NCI-H748 treated with DMSO at 0.1 percent for 48 hours (cell line): ENCODE results near the gene FAM184B.

Experiments used
- DNase-seq: peaks from one replicate; lab custom pipeline; 2025; lab: John Stamatoyannopoulos, UW

The FAM184B gene

DNA sequence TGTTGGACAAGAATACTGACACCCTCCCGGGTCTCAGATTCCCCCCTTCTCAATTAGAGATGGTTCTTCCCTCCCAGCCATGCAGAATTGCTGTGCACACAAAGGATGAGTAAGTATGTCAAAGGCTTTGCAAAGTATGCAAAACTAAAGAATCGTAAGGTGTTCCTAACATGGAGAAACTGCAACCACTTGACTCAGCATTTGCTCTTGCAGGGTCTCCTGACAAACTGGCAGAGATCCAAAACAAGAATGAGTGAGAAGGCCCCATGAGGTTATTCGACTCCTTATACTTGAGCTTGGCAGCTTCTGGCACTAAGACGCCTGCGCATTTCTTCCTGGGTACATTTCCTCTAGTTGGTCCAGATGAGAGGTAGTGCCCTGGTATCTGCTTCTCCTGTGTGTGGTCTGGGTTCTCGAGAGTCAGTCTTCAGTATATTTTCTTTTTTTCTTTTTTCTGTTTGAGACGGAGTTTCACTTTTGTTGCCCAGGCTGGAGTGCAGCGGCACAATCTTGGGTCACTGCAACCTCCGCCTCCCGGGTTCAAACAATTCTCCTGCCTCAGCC, 8.2 kb downstream of the FAM184B start:
- DNase-seq: no peak

DNA sequence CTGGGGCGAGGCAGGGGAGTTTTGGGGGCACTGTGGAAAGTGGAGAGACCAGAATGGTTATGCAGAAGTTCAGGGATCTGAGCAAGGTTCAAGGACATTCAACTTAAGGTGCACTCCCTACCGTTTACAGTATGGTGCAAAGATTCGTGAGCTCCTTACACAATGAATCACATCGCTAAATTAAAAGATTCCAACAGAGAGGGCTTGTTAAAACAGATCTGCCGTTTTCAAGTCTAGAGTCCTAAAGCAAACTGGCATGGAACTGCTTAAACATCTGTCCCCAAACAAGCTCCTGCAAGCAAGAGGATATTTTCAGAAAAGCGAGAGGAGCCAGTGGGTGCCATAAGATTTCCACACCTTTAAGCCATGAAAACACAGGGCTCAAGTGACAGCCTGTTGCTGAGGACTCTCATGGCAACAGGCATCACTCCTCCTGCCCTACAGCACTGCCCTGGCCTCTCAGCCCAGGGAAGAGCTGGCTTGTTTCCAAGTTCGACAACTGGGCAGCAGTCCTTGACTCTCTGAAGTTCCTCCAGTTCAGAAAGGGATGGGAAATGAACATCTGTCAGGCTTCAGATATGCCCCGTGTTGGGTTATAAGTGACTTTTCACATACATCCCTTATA, 10.0 kb downstream of the FAM184B start:
- no peak for DNase-seq

DNA sequence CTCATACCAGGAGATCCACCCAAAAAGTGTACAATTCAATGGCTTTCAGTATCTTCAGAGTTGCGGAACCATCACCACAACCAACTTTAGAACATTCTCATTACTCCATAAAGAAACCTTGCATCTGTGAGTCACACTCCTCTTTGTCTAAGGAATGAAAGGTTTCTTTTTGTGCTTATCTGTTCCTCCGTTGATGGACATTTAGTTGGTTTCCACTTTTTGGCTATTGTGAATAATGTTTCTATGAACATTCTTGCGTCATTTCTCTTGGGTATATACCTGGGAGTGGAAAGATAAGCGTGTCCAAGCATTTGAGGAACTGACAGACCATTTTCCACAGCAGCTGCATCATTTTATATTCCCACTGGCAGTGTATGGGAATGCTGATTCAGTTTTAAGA, 10.6 kb downstream of the FAM184B start:
- no peak for DNase-seq

DNA sequence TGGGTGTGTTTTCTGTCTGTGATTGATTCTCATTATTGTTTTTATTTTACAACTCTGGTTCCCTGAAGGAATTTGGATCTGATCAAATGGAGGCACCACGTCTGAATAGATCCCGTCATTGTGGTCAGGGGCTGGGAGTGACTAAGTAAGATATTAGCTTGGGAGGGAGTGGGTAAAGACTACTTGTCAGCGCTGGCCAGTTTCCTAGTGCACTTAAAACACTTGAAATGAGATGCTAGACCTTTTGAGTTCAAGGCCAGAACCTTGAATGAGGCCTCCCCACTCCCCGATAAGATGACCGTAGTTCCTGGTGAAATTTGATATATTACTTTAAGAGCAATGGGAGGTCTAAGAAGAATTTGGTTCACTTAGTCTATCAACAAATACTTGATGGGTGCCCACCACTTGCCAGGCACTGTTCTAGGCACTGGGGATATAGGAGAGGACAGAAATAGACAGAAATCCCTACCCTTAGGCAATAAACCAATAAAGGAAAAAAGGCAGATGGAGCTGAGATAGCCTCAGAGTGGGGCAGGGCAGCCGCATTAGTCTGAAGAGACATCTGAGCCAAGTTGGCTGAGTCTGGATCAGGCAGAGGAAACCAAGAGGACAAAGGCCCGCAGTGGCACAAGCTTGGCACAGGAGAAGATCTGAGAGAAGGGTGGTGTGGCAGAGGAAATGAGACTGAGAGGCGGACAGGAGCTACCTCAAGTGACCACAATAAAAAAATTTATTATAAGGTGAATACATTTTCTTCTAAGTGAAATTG, 11.8 kb downstream of the FAM184B start:
- no peak for DNase-seq

DNA sequence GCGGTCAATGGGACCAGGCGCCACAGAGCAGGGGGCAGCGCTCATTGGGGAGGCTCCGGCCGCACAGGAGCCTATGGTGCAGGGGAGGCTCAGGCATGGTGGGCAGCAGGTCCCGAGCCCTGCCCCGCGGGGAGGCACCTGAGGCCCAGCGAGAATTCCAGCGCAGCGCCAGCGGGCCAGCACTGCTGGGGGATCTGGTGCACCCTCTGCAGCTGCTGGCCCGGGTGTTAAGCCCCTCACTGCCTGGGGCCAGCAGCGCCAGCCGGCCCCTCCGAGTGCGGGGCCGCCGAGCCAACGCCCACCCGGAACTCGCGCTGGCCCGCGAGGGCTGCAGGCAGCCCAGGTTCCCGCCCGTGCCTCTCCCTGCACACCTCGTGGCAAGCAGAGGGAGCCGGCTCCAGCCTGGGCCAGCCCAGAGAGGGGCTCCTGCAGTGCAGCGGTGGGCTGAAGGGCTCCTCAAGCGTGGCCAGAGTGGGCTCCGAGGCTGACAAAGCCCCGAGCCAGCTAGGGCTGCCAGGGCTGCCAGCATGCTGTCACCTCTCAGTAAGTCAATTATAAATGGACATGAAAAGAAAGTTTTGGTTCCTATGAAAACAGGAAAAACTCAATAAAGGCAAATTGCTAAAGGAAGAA, 14.5 kb downstream of the FAM184B start:
- DNase-seq: no peak

DNA sequence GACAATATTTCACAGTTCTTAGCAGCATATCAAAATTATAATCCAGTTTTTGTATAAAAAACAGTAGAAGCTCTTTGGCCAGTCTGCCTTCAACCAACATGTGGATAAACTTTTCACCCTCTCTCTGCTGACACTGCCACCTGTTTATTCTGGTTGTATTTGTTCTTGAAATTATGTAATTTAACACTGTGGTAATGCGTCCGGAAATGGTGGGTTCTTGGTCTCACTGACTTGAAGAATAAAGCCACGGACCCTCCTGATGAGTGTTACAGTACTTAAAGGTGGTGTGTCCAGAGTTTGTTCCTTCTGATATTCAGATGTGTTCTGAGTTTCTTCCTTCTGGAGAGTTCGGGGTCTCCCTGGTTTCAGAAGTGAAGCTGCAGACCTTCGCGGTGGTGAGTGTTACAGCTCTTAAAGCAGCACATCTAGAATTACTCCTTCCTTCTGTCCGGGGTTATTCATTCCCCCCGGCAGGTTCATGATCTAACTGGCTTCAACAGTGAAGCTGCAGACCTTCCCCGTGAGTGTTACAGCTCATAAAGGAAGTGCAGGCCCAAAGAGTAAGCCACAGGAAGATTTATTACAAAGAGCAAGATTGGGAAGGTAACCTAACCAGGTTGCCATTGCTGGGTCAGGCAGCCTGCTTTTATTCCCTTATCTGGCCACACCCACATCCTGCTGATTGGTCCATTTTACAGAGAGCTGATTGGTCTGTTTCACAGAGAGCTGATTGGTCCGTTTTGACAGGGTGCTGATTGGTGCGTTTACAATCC, 15.7 kb downstream of the FAM184B start:
- no peak for DNase-seq

DNA sequence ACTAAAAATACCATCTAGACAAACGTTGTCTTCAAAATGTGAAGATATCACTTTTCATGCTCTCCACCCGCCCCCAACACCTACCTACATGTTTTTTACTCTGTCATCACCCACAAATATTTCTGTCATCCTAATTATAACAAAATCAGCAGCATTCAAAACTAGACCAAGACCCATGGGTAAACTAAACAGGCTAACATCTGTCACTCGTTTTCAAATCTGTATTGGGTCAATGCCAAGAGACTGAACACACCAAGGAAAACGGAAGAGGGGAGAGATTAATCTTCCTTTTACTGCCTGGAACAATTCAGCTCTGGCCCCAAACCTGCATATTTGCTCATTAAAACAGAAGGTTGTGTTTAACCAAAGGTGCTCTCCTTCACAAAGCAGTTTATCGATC, 17.5 kb downstream of the FAM184B start:
- DNase-seq: no peak

DNA sequence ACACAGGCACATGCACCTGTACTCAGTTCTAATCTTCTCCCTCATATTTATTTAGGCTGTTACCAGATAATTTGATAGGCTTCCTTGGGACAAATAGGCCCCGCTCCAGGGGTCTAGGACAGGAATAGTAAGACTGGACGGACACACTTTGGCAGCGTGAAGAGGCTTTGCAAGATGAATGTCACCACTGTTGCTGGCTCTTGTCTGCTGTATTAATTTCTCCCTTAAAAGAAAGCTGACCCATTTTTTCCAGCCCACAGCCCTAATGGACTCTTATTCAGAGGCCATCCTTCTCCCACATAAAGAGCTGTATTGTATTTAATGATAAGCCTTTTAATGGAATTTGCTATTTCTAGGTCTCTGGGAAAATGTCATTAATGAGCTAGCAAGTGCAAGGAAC, 18.0 kb downstream of the FAM184B start:
- DNase-seq: no peak

DNA sequence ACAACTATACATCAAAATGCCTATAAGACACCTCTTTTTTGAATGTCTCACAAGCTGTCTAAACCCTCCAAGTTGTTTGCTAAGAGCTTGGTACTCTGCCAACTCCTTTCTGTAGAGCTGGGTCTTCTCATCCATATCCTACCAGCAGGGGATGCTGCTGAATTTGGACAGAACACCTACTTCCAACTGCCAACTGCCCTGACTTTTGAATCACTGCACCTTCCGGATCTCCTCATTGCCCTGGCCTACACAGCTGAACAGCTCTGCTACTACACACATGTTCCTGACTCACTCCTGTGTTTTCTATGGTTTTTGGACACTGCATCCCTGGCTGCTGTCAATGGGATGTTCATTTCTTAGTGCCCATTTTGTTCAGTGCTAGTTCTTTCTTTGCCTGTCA, 18.7 kb downstream of the FAM184B start:
- no peak for DNase-seq

DNA sequence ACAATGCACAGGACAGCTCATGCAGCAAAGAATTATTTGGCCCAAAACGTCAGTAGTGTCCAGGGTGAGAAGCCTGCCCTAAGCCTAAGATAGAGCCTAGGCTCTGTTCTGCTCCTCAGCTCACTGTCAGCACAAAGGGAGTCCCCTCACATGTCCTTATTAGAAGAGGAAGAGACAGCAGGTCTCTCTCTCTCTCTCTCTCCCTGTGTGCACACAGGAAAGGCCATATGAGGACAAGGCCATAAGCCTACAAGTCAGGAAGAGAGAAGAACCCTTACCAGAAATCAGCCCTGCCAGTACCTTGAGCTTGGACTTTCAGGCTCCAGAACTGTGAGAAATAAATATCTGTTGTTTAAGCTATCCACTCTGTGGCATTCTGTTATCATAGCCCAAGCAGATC, 20.4 kb downstream of the FAM184B start:
- DNase-seq: no peak

DNA sequence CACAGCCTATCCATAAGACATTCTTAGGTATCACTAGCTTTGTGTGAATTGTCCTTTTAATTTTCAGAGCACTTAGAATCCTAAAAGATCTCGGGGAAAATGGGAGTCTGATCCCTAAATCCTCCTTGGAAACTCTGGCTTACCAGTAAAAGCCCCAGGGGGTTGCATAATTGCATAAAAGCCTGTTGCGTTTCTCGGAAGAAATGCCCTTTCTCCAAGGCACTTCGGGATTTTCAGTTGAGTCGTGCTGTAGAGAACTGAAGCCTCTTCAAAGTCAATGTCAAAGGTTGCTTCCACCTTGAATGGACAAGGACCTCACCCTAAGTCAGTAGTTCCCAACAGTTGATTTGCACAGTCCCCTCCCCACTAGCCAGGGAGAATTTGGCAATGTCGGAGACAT, 20.8 kb downstream of the FAM184B start:
- no peak for DNase-seq

DNA sequence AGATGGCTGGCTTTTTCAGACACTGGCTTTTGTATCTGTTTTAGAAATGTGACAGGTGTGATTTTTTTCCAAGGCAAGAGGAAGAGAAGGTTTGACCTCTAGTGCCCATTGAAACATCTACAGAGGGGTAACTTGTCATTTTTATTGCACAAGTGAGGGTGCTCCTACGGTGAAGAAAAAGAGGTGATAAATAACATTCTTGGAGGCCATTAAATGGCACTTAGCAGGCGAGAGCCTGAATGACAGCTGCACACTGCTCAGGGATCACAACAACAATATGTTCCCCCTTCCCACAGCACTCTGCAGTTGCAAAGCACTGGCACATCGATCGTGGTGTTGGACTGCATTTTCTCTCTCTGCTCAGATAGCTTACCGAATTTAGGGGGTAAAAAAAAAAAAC, 22.9 kb downstream of the FAM184B start:
- peak; percentile 24 for DNase-seq

DNA sequence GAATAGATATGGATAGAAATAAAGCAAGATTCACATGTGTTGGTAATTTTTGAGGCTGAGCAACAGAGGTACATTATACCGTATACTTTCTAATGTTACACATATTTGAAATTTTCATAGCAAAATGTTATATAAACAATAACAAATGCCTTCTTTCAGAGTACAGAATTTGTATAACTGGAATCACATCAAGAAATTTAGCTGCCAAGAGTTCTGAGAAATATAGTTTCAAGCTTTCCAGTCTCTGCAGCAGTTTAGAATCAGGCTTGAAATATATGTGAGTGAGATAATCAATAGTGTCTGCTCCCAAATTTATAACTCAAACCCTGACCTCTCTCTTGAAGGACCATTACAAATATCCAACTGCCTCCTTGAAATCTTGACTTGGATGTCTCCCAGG, 23.8 kb downstream of the FAM184B start:
- no peak for DNase-seq

DNA sequence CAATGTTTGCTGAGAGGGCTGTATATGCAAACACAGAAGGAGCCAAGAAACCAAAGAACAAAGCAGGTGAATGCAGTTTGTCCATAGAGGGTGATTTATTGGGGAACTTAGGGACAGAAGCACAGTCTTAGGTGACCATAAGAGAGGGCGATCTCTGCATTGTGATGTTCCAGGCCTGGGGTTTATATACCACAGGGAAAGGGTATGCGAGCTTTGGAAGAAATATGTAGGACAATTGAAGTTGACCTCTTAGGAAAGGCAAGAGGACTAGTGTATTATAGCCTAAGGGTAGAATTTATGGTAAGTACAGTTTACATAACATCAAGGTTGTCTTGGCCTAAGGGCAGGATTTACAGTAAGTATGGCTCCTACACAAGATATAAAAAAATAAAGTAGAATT, 27.8 kb downstream of the FAM184B start:
- DNase-seq: no peak

DNA sequence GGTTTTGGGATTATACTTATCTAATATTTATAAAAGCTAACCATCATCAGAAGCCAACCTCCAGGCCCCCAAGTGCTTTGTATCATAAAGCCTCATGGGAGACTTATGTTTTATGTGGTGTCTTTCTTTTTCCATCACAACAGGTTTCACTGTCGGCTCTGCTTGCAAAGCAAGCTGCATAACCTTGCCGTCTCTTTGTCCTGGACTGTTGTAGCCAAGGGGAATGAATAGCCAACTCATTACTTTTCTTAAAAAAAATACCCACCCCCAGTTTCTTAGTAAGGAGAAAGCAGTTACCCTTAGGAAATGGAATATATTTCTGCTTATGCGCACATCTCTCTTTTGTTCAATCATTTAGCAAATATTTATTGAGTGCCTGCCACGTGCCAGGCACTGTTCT, 40.7 kb downstream of the FAM184B start:
- DNase-seq: no peak

DNA sequence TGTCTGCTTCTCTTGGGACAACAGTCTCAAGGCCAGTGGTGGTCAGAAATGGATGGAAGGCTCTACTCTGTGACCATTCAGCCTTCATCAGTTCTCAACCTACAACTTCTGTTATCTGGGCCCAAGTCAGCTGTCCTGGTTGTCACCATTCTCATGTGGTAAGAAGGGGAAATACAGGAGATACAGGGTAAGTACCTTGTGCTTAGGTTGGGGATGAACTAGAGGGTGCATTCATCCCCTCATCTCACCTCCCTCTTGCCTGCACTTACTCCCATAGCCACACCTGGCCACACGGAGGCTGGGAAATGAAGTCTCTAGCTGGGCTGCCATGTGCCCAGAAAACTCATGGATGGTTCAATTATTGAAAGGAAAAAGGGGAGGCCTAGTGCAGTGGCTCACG, 44.9 kb downstream of the FAM184B start:
- DNase-seq: no peak

DNA sequence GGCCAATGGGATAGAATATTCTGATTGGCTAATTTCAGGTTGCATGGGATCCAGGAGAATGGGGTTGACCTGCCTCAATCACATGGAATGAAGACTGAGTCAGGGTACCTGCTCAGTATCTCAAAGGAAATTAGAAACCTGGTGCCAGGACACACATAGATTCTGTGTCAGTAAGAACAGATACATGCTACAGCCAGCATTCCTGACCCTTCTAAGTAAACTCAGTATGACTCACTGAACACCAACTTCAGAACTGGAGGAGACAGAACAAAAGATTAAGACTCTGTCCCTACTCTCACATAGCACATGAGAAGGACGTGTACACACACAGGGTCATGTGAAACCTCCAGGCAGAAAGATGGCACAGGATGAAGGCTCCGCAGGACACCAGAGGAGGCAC, 54.5 kb downstream of the FAM184B start:
- no peak for DNase-seq

DNA sequence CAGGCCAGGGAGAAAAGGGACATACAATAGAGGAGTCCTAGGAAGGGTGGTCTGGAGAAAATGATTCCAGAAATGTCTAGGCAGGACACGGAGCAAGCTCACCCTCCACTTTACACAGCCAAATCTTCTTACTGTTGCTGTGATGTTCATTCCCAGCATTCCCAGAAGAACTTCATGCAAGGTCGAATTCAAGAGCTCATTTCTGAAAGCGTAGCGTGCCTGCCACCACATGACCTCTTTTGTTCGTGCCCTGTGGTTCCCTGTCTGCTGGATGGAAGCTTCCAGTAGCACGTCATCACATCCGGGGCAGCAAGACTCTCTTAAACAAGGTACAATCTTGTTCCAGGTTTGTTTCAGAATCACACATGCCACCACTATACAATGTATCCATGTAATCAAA, 57.8 kb downstream of the FAM184B start:
- no peak for DNase-seq

DNA sequence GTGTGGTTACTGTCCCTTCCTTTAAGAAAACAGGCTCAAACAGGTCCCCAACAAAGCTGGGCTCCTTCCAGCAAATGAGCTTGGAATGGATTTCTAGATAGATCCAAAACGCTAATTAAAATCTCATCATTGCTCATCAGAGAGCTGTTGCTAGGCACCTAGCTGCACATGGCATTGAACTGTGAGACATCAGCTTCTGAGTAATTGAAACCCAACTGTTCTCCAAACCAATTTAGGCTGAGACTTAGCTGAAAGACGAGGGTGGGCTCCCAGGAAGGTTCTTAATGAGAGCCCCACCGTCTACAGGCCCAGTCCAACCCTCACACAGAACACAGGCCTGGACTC, 59.1 kb downstream of the FAM184B start:
- DNase-seq: peak; percentile 18

DNA sequence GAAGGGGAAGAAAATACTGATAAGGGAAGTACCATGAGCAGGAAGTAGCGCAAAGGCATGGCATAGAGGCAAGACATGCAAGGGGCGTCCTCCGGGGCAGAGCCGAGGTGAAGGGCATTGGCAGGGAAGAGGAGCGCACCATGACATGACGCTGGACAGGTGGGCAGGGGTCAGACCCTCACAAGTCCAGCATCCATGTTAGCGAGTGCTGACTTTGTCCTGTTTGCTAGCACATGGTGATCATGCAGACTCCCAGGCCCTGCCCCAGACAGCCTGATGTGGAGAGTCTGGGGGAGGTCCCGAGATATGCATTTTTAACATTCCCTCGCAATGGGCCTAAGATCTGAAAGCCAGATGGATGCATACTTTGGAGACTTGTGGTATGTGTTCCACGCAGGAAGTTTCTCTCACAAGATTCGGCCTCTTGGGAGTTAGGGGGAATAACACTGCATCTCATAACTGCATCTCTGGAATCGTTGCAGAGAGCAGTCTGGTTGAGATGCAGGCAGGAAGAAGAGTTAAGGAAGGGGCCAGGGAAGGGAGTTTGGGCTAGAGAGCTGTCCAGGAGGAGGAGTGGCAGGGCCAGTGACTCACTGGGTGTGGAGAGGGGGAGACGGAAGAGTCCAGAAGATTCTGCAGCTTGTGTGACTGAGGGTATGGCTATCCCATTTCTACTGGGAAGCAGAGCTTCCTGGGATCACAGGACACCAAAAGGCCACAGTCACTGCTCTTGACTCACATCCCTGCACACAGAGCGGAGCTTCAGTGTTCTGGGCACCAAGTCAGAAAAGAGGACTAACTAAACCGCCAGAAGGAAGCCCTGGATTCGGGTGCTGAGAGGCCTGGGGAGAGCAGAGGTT, 59.7 kb downstream of the FAM184B start:
- DNase-seq: no peak

DNA sequence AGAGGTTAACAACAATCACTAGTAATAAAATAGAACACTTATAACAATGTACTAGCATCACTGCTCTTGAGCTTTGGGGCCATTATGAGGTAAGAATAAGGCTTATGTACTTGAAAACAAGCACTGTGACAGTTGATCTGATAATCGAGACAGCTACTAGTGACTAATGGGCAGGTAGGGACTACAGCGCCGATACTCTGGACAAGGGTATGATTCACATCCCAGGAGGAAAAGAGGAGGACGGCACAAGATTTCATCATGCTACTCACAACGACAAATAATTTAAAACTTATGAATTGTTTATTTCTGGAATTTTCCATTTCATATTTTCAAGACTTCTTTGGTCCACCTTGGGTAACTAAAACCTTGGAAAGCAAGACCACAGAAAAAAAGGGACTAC, 62.3 kb downstream of the FAM184B start:
- DNase-seq: no peak

DNA sequence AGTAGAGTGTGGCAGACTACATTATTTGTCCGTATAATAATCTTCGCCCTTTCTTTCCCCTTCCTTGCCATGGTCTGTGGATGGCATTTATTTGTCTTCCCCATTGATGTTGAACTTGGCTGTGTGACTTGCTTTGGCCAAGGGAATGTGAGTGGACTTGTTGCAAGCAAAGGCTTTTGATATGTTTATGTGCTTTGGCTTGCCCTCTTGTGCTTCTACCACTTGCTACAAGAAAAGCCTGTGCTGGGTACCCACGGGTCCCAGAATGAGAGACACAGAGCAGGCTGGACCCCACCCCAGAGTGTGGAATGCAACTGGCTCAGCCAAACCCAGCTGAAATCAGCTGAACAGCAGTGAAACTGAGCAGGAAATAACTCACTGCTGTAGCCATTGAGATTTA, 63.0 kb downstream of the FAM184B start:
- DNase-seq: no peak
